Stimulated activated naive B cell treated with anti-CD40 and anti-IgM and Interleukin-4, amounts not matched to agents 10 μg/mL and 1 μg/mL and 100 μg/mL, for 72 hours (primary cell): ENCODE results near the gene AHI1.

Source experiments
- ATAC-seq, 2 donors: fragments of 150-1000 bp; cut with Tn5 transposase; replicated peaks; 2 replicates each; pipeline ENCODE4 v1.10.0; 2021; ENCODE audit warnings: moderate library complexity in 1 of 2
- DNase-seq: peaks from one replicate; pipeline ENCODE4 v3.0.0; 2021
- H3K27ac Mint-ChIP-seq: one replicate; pipeline ENCODE4 v1.8.0; 2022; ENCODE audit warnings: mild to moderate bottlenecking, mixed read lengths
- H3K27me3 Mint-ChIP-seq, 2 donors: one replicate each; pipeline ENCODE4 v1.8.0; 2022; ENCODE audit warnings: mixed read lengths in 2 of 2
- H3K36me3 Mint-ChIP-seq, 2 donors: one replicate each; pipeline ENCODE4 v1.8.0; 2022; ENCODE audit warnings: mixed read lengths in 2 of 2, mild to moderate bottlenecking in 1 of 2
- H3K4me1 Mint-ChIP-seq, 2 donors: one replicate each; pipeline ENCODE4 v1.8.0; 2022; ENCODE audit warnings: mixed read lengths in 2 of 2, mild to moderate bottlenecking in 1 of 2
- H3K4me3 Mint-ChIP-seq, 2 donors: one replicate each; pipeline ENCODE4 v1.8.0; 2022; ENCODE audit warnings: mild to moderate bottlenecking in 2 of 2, mixed read lengths in 2 of 2, moderate library complexity in 1 of 2
- H3K9me3 Mint-ChIP-seq, 2 donors: one replicate each; pipeline ENCODE4 v1.8.0; 2022; ENCODE audit warnings: mixed read lengths in 2 of 2, mild to moderate bottlenecking in 1 of 2

Gene AHI1

DNA sequence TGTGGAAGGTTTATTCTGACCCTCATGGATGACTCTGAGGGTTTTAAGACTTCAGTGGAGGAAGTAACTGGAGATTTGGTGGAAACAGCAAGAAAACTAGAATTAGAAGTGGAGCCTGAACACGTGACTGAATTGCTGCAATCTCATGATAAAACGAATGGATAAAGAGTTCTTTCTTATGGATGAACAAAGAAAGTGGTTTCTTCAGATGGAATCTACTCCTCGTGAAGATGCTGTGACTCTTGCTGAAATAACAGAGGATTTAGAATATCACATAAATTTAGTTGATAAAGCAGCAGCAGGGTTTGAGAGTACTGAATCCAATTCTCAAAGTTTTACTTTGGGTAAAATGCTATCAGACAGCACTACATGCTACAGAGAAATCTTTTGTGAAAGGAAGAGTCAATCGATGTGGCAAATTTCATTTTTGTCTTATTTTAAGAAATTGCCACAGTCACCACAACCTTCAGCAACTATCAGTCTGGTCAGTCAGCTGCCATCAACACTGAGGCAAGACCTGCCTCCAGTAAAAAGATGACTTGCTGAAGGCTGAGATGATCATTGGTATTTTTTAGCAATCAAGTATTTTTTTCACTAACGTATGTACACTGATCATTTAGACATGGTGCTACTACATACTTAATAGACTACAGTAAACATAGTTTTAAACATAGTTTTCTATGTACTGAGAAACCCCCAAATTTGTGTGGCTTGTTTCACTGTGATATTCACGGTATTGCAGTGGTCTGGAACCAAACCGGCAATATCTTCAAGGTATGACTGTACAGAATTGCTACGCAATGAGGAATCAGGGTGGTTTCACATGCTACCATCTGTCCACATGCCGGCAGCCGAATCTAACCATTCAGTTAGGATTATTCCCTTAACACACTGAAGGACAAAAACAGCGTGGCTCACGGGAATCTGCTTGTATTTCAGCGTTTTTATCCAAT, 167.4 kb downstream of the AHI1 start:
- no peaks in the 10 kb centered on the region for H3K27me3 Mint-ChIP-seq
- H3K4me3 Mint-ChIP-seq, result no peak overlapping the region
- peaks cover 2 to 15% of the 10 kb centered on the region in 2 donors for H3K36me3 Mint-ChIP-seq
- no peak overlapping the region for H3K27ac Mint-ChIP-seq
- H3K4me1 Mint-ChIP-seq, result no peaks in the 10 kb centered on the region
- ATAC-seq (peak in 1 of 2 donors; percentile 65), DNase-seq (no peak)
- H3K9me3 Mint-ChIP-seq, result no peaks in the 10 kb centered on the region

DNA sequence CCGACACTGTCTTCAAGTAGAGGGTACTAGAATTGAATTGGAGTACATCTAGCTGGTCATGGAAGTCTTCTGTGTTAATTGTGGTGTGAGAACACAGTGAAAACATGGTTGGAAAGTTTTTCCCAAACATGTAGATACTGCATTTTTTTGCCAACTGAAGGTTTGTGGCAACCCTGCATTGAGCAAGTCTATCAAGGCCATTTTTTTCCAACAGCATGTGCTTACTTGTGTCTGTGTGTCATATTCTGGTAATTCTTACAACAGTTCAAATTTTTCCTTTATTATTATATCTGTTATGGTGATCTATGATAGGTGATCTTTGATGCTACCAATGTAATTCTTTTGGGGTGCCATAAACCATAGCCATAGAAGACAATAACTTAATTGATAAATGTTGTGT, 169.4 kb downstream of the AHI1 start:
- no peak for ATAC-seq
- H3K27me3 Mint-ChIP-seq, result no peaks in the 10 kb centered on the region
- H3K27ac Mint-ChIP-seq, result no peak overlapping the region

DNA sequence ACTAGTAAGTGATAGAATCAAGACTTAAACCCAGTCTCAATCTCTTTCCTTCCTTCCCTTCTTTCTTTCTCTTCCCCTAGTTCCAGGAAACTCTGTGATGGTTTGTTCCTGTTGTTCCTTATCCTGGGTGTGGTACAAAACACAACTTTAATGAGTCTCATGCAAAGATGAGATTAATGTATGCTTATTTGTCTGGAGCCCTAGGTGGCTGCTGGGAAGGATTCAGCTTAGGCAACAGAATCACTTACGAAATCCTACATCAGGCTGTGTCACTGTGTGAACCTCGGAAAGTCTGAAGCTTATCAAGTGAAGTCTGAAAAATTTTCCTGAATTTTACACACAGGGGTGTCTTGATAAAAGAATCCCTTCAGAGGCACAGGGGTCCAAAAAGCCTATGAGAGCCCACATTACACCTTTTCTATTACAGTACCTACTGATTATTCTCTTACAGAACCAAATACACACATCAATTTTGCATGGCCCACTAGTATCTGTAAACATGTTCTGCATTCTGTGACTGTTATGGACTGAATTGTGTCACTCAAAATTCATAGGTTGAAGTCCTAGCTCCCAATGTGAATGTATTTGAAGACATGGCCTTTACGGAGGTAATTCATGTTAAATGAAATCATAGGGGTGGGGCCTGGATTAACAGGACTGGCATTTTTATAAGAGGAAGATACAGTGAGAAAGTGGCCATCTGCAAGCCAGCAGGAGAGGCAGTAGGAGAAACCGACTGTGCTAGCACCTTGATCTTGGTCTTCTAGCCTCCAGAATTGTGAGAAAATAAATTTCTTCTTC, 171.7 kb downstream of the AHI1 start:
- H3K9me3 Mint-ChIP-seq, result no peaks in the 10 kb centered on the region
- peaks cover 5 to 20% of the 10 kb centered on the region in 2 donors for H3K36me3 Mint-ChIP-seq
- no peak overlapping the region for H3K4me3 Mint-ChIP-seq
- ATAC-seq (no peak), DNase-seq (no peak)
- no peak overlapping the region for H3K27ac Mint-ChIP-seq
- no peaks in the 10 kb centered on the region for H3K27me3 Mint-ChIP-seq
- peaks cover 12 to 21% of the 10 kb centered on the region in 2 donors for H3K4me1 Mint-ChIP-seq

More for the DNA sequence above, 169.4 kb downstream of the AHI1 start:
- Mint-ChIP-seq H3K36me3 (peaks cover 3 to 15% of the 10 kb centered on the region in 2 donors), H3K4me1 (peaks cover 5 to 13% of the 10 kb centered on the region in 2 donors), H3K9me3 (no peaks in the 10 kb centered on the region), H3K4me3 (no peak overlapping the region)
- no peak for DNase-seq

DNA sequence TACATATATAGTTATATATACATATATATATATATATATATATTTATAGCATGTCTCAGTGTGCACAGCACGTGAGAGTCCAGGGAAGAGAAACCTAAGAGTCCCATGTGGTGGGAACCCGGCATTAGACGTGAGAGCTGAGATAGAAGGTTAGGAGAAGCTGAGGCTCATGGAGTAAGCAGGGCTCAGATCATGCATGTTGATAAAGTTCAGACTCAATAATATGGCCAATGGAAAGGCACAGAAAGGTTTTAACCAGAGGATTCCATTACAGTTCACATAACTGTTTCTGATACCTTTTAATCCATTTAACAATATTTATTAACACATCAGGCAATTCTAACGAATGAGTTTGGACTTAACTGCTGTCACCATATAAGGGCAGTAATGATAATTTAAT, 173.0 kb downstream of the AHI1 start:
- H3K27me3 Mint-ChIP-seq, result no peaks in the 10 kb centered on the region
- peaks cover 5 to 22% of the 10 kb centered on the region in 2 donors for H3K36me3 Mint-ChIP-seq
- no peaks in the 10 kb centered on the region for H3K9me3 Mint-ChIP-seq
- no peak overlapping the region for H3K27ac Mint-ChIP-seq
- ATAC-seq (no peak), DNase-seq (no peak)
- H3K4me3 Mint-ChIP-seq, result no peak overlapping the region
- peaks cover 12 to 21% of the 10 kb centered on the region in 2 donors for H3K4me1 Mint-ChIP-seq

DNA sequence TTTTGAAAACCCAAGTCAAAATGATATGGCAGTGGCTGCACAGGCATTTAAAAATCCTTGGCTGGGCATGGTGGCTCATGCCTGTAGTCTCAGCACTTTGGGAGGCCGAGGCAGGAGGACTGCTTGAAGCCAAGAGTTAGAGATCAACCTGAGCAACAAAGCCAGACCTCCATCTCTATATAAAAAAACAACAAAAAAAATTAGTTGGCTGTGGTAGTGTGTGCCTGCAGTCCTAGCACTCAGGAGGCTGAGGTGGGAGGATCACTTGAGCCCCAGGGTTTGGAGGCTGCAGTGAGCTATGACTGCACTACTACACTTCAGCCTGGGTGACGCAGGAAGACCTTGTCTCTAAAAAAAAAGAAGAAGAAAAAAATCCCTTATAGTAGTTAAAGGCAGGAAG, 173.6 kb downstream of the AHI1 start:
- H3K4me1 Mint-ChIP-seq, result peaks cover 12 to 21% of the 10 kb centered on the region in 2 donors
- ATAC-seq (no peak), DNase-seq (no peak)
- H3K9me3 Mint-ChIP-seq, result no peaks in the 10 kb centered on the region
- H3K27me3 Mint-ChIP-seq, result no peaks in the 10 kb centered on the region
- H3K27ac Mint-ChIP-seq, result no peak overlapping the region
- H3K4me3 Mint-ChIP-seq, result no peak overlapping the region
- peaks cover 5 to 19% of the 10 kb centered on the region in 2 donors for H3K36me3 Mint-ChIP-seq

DNA sequence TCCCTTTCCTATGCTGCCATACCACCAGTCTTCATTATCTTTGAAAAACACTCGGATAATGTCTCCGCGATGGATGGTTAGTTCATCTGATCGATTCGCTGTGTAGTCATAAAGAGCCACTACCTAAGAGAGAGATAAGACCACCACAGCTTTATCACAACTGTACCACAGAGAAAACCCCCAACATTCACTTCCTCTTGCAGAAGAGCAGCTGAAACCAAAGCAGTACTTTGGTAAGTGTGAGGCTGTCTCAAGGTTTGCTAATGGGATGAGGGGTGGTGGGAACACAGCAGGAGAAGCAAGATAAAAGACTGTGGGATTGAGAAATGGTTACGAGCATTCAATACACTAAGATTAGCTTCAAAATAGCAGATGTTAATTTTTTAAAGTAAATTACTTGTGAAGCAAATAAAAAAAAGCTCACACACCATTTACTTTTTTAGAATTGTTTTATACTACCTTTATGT, 174.3 kb downstream of the AHI1 start:
- peaks cover 5 to 19% of the 10 kb centered on the region in 2 donors for H3K36me3 Mint-ChIP-seq
- no peaks in the 10 kb centered on the region for H3K27me3 Mint-ChIP-seq
- peak overlapping the region; percentile 15 to 55 for H3K4me3 Mint-ChIP-seq
- ATAC-seq (peak; percentile 99 to 100), DNase-seq (peak; percentile 30)
- H3K9me3 Mint-ChIP-seq, result no peaks in the 10 kb centered on the region
- peak overlapping the region; percentile 39 for H3K27ac Mint-ChIP-seq
- H3K4me1 Mint-ChIP-seq, result peaks cover 12 to 21% of the 10 kb centered on the region in 2 donors

DNA sequence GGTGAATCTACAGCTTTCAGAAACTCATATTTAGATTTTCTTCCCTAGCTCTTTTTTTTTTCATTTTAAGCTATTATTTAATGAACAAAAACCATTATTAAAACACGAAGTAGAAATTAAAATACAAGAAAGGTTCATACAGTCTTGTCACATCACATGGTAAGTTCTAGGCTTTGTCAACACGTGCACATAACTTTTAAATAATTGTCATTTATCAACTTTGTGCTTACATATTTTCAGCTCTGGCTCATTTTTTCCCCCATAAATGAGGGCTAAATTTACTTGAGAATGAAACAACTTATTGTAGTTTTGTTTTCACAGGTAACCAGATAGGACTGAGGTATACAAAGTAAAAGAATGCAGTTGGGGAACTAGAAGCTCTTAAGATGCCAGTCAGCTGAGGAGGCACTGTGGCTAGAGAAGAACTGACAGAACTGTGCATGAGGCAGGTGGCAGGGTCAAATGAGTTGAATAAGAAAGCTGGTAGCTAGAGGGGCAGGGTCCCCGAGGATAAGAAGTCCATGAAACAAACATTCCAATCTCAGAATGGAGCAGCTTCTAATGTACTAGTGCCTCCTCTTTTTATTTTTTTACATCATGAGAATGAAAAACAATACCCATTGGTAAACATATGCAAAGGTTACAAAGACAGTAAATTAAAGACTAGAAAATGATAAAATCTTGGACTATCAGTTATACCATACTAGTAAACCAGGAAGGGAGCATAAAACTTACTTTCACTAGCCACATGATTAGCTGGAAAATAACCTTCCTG, 174.9 kb downstream of the AHI1 start:
- peak; percentile 57 to 73 for ATAC-seq
- Mint-ChIP-seq H3K27me3 (no peaks in the 10 kb centered on the region), H3K9me3 (no peaks in the 10 kb centered on the region), H3K4me3 (peak overlapping the region; percentile 15 to 55), H3K36me3 (peaks cover 5 to 17% of the 10 kb centered on the region in 2 donors), H3K4me1 (peaks cover 12 to 21% of the 10 kb centered on the region in 2 donors), H3K27ac (peak overlapping the region; percentile 47)
- no peak for DNase-seq

DNA sequence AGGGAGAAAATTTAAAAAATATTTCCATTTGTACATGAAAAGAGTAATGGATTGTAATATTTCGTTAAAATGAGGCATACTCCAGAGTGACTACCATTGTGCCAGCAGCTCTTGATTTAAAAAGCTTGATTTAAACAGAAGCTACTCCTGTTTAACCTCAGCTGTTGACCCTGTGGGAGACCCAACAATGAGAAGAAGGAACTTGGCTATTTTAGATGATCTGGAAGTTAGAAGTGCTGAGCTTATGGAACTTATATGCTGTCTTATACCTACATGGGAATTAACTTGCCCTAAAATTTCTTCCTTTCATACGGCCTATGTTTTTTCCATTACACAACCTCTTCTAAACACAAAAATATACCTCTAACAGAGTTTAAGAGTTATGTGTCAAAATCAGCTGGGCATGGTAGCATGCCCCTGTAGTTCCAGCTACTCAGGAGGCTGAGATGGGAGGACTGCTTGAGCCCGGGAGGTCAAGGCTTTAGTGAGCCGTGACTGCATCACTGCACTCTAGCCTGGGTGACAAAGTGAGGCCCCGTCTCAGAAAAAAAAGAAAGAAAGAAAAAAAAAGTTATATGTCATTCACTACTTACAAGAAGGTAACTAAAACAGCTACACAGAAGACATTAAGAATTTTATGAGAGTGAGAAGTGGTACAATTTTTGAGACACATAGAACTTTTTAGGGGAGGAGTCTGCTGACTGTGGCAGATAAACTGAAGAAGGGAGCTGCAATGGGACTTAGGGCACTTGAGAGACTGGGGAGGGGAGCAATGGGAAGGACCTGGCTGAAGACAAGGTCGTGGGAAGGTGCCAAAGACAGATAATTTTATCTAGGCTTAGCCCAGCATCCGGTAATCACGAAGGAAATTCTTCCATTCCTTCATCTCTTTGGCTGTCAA, 176.6 kb downstream of the AHI1 start:
- peaks cover 5 to 33% of the 10 kb centered on the region in 2 donors for H3K36me3 Mint-ChIP-seq
- ATAC-seq, result no peak
- H3K9me3 Mint-ChIP-seq, result no peaks in the 10 kb centered on the region
- peak overlapping the region; percentile 33 for H3K27ac Mint-ChIP-seq
- no peak overlapping the region for H3K4me3 Mint-ChIP-seq
- H3K4me1 Mint-ChIP-seq, result peaks cover 12 to 21% of the 10 kb centered on the region in 2 donors
- DNase-seq, result no peak
- no peaks in the 10 kb centered on the region for H3K27me3 Mint-ChIP-seq

DNA sequence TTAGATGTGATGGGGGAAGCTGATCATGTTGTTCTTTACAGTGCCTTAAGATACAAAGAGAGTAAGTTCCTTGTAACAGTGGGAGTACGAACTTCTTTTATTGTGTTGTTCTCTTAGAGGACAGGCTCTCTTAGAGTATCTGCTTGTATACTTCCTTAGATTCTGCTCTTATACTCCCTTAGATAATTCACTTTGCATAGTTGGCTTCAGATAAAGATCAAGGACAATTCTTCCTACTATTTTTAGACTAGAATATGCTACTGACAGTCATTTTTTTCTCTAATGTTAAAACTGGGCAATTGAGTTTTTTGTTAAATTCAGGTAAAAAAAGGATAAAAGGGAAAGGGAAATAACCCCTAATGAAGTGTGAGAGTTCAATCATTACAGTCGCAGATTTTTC, 177.7 kb downstream of the AHI1 start:
- Mint-ChIP-seq H3K27ac (no peak overlapping the region), H3K4me1 (peaks cover 12 to 24% of the 10 kb centered on the region in 2 donors), H3K36me3 (peaks cover 8 to 35% of the 10 kb centered on the region in 2 donors), H3K9me3 (no peaks in the 10 kb centered on the region), H3K4me3 (no peak overlapping the region), H3K27me3 (no peaks in the 10 kb centered on the region)
- ATAC-seq (no peak), DNase-seq (no peak)

DNA sequence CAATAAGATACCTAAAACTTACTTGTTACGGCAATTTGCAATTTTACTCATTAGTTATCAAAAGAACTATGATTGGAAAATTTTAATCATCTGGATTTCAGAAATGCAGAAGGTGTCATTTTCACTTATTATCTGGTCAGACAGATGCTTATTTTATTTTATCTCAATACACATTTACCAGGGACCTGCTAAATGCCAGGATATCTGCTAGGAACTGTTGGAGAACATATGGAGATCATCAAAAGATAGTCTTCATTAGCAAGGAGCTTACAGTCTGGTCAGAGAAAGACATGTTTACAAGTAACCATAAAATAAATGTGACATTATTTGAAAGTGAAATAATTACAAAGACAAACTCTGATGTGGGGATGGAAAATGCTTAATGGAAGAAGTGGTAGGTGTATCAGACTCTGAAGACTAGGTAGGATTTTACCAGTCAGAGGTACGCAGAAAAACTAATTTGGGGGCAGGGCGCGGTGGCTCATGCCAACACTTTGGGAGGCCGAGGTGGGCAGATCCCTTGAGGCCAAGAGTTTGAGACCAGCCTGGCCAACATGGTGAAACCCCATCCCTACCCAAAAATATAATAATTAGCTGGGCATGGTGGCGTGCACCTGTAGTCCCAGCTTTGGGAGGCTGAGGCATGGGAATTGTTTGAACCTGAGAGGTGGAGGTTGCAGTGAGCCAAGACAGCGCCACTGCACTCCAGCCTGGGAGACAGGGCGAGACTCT, 178.6 kb downstream of the AHI1 start:
- DNase-seq (no peak), ATAC-seq (no peak)
- no peak overlapping the region for H3K4me3 Mint-ChIP-seq
- H3K36me3 Mint-ChIP-seq, result peaks cover 9 to 38% of the 10 kb centered on the region in 2 donors
- peaks cover 14 to 26% of the 10 kb centered on the region in 2 donors for H3K4me1 Mint-ChIP-seq
- H3K27ac Mint-ChIP-seq, result peak overlapping the region; percentile 4
- no peaks in the 10 kb centered on the region for H3K27me3 Mint-ChIP-seq
- no peaks in the 10 kb centered on the region for H3K9me3 Mint-ChIP-seq

DNA sequence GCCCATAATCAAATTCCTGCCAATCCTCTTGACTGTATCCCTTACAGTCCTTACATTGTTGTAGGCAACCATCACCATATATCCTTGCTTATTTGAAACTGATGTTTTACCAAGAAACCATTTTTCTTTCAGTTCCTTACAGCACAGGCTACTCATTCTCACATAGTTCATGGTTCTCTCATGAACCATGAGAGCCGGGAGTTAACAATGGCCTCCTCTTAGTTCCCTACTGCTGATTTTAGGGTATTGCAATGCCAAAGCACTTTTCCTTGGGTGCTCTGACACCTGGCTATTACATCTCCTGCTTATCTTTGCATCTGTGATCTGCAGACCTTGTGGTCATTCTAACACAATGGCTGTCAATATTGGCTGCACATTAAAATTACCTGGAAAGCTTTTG, 183.0 kb downstream of the AHI1 start:
- Mint-ChIP-seq H3K36me3 (peaks cover 9 to 33% of the 10 kb centered on the region in 2 donors), H3K4me3 (no peak overlapping the region), H3K4me1 (peaks cover 6 to 12% of the 10 kb centered on the region in 2 donors), H3K27me3 (no peaks in the 10 kb centered on the region), H3K9me3 (no peaks in the 10 kb centered on the region), H3K27ac (no peak overlapping the region)
- no peak for DNase-seq
- peak; percentile 81 to 82 for ATAC-seq

DNA sequence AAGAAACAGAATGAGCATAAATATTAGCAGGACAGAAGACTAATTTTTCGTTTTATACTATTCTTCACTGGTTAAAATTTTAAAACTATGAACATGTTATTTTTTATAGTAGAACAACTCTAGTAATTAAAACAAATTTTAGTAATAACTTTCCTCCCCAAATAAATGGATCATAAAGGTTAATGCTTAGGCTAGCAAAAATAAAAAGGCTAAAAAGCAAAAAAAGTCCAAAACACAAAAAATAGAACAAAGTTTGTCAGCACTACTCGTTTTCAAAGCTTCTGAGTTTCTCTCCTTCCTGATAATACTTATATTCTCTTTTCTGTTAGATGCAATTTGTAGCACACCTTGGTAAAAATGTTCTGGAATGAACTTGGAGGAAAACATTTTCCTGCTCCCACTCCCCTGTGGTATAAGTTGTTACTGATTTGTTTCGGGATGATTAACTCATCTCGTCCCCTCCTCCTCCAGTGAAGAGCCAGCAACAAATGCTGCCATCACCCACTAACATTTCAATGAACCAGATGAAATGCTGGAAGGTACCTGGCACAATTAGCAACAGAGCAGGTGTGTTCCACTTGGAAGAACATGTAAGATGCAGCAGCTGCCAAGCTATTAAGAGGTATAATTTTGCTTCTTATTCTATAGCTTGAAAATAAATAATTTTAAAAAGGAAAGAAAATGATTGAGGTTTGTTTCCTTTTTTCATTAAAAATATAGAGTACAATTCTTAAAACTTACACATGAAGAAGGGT, 185.9 kb downstream of the AHI1 start:
- Mint-ChIP-seq H3K9me3 (no peaks in the 10 kb centered on the region), H3K27ac (no peak overlapping the region), H3K36me3 (peaks cover 17 to 32% of the 10 kb centered on the region in 2 donors), H3K4me3 (no peak overlapping the region), H3K27me3 (no peaks in the 10 kb centered on the region), H3K4me1 (peaks cover 6 to 16% of the 10 kb centered on the region in 2 donors)
- DNase-seq (no peak), ATAC-seq (no peak)
